ENCODE results near the gene ACER3.

The ACER3 gene

DNA sequence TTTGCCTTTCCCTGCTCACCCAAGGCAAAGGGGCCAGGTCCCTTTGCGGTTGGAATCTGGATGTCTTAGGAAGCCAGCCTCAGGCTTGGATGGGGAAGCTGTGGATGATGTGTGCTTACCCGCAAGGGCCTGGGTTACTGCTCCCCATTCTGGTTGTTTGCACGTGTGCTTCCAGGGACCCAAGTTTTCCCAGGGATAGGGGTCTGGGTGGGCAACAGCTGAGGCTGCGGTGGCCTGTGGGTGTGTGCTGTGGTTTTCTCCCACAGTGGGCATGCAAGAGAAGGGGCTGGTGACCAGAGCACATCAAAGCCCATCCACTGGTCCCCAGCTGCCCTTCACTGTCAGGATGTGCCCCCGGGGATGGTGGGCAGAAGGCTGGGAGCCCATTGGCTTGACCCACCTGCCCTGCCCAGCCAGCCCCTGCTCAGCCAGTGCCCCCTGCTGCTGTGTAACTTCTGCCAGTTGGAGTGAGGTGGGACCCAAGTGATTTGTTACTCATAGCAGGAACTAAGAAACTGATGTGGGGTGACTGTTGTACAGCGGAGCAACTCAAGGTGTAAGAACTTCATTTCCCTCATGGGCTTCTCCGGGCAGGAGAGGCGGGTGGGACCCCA, 209.4 kb downstream of the ACER3 start:
- H3K4me3 ChIP-seq, result no peak overlapping the region
- TF ChIP-seq, protein P1, sequence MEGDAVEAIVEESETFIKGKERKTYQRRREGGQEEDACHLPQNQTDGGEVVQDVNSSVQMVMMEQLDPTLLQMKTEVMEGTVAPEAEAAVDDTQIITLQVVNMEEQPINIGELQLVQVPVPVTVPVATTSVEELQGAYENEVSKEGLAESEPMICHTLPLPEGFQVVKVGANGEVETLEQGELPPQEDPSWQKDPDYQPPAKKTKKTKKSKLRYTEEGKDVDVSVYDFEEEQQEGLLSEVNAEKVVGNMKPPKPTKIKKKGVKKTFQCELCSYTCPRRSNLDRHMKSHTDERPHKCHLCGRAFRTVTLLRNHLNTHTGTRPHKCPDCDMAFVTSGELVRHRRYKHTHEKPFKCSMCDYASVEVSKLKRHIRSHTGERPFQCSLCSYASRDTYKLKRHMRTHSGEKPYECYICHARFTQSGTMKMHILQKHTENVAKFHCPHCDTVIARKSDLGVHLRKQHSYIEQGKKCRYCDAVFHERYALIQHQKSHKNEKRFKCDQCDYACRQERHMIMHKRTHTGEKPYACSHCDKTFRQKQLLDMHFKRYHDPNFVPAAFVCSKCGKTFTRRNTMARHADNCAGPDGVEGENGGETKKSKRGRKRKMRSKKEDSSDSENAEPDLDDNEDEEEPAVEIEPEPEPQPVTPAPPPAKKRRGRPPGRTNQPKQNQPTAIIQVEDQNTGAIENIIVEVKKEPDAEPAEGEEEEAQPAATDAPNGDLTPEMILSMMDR (IDR thresholded peaks at IDR 0.05), result no peak
- peak overlapping the region in 1 of 2 donors; percentile 94 for H3K27ac ChIP-seq
- no peak for DNase-seq (ENCODE audit: low spot score)

DNA sequence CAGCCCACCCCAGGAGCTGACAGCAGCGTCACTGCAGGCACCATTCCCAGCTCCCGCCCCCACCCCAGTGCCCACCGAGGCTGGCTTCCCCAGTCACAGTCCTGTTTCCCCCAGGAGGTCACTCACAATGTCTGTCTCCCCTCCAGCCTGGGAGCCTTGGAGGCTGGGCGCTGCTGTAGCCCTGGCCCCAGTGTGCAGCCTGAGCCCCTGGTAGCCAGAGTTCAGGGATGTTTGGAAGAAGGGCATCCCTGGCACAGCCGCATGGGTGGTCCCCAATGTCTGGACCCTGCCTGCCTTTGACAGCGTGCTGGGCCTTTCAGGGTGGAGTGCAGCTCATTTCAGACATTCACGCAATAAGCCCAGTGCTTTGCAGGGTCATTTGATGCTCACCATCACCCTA, 210.4 kb downstream of the ACER3 start:
- no peak overlapping the region for H3K4me3 ChIP-seq
- TF ChIP-seq, protein P1 (IDR thresholded peaks at IDR 0.05), result no peak
- peak overlapping the region in 1 of 2 donors; percentile 94 for H3K27ac ChIP-seq
- no peak for DNase-seq (ENCODE audit: low spot score)

GRCh38 chr11:77071671-77072605, 211.2 kb downstream of the ACER3 start:
- DNase-seq (ENCODE audit: low spot score), result peak; percentile 72
- TF ChIP-seq, protein P1 (IDR thresholded peaks at IDR 0.05), result no peak
- no peak overlapping the region for H3K4me3 ChIP-seq
- peak overlapping the region; percentile 91 to 94 for H3K27ac ChIP-seq

DNA sequence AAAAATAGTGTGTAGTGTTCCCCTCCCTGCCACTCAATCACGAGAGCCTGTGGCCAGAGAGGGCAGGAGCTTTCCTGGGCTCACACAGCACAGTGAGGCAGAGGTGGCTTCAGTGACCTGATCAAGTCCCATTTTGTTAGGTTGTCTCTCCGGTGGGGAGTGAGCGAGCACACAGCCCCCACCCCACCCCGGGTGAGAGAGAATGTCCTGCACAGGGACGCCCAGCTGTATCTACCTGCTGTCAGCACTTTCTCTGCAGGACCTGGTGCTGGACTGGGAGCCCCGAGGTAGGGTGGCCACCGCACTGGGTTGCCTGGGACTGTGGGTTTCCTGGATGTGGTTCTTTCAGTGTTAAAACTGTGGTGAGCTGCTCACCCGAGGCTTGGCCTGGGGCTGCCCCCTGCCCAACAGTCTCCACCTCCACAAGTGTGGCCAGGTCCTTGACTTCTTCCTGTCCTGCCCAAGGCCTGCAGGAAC, 212.2 kb downstream of the ACER3 start:
- peak overlapping the region; percentile 91 to 94 for H3K27ac ChIP-seq
- H3K4me3 ChIP-seq, result peak overlapping the region; percentile 39
- DNase-seq (ENCODE audit: low spot score), result no peak
- TF ChIP-seq, protein P1 (IDR thresholded peaks at IDR 0.05), result no peak

GRCh38 chr11:77073328-77074001, 212.7 kb downstream of the ACER3 start:
- TF ChIP-seq, protein P1 (IDR thresholded peaks at IDR 0.05), result no peak
- DNase-seq (ENCODE audit: low spot score), result peak; percentile 96
- peak overlapping the region; percentile 91 to 94 for H3K27ac ChIP-seq

DNA sequence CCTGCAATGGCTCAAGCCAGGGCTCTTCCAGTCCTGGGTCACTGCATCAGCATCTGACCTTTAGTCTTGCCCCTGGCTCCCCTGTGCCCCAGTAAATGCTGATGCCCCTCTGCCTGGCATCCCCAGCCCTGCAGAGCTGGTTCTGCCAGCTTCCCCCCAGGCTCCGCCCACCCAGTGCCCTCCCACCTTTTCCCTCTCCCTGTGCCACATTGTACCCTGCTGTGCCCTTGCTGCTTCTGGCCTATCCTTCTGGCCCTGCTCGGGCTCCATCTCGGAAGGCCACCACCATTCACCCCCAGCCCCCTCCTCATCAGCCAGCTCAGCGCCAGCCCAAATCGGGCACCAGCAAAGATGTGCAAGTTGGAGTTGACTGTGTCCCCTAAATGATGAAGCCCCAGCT, 213.5 kb downstream of the ACER3 start:
- Histone ChIP-seq H3K27ac (peak overlapping the region; percentile 91 to 94), H3K4me3 (no peak overlapping the region)
- TF ChIP-seq, protein P1 (IDR thresholded peaks at IDR 0.05), result no peak
- peak; percentile 64 for DNase-seq (ENCODE audit: low spot score)

More at GRCh38 chr11:77073328-77074001, 212.7 kb downstream of the ACER3 start:
- H3K4me3 ChIP-seq, result peak overlapping the region; percentile 39

Data from coronary artery (tissue), 2 donors.